HUES6 (cell line): Measurements from ENCODE around the gene TSPAN8.
"Not testable (repeated sequence)": the region's sequence is repeated elsewhere in the genome, so short reads cannot be mapped to it uniquely, and the experiment has no call there.

Experiments
- H3K27ac ChIP-seq: 2 replicates; pipeline ENCODE4 v1.7.0; 2013; ENCODE audit warnings: low read depth, mild to moderate bottlenecking, low read length, inconsistent platforms
- H3K27me3 ChIP-seq: 2 replicates; pipeline ENCODE4 v1.6.1; 2013; ENCODE audit warnings: low read length; ENCODE audit not compliant: control insufficient read depth, insufficient read depth
- H3K36me3 ChIP-seq: 2 replicates; pipeline ENCODE4 v1.6.1; 2013; ENCODE audit warnings: low read length; ENCODE audit not compliant: control insufficient read depth, insufficient read depth
- H3K4me1 ChIP-seq: 2 replicates; pipeline ENCODE4 v1.6.1; 2013; ENCODE audit warnings: low read length; ENCODE audit not compliant: control insufficient read depth, insufficient read depth
- H3K4me3 ChIP-seq: 2 replicates; pipeline ENCODE4 v1.5.1; 2013; ENCODE audit warnings: low read depth, low read length
- H3K9ac ChIP-seq: one replicate; pipeline ENCODE4 v1.6.1; 2013; ENCODE audit warnings: mild to moderate bottlenecking, low read length
- H3K9me3 ChIP-seq: 2 replicates; pipeline ENCODE4 v1.6.1; 2013; ENCODE audit warnings: low read depth, low read length; ENCODE audit not compliant: control insufficient read depth, insufficient read depth

TSPAN8 gene

DNA sequence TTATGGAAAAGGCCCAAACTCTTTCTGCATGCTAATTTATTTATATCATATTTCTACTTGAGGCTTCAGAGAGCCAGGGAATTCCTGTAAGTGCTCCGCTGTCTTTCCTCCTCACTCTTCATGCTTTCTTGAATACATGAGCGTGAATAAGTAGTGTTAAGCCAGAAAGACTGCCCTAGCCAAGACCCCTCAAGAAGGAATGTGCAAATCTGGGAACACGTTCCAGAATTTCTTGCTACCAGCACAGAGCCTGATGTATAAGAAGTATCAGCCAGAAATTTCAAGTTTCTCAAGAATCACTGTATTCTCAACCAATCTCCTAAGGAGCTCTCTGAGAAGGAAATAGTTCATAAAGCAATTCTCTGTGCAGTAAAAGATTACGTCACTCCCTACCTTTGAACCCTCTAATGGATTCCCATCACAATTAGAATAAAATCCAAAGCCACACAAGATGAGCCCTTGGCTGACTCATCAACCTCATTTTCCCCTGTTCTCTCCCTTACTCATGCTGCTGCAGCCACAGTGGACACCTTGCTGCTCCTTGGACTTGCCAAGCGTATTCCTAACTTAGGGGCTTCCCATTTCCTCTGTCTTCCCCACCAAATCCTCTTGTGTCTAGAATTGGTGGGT, 6.9 kb upstream of the TSPAN8 start:
- no peaks in the 10 kb centered on the region for H3K27me3 ChIP-seq
- H3K36me3 ChIP-seq, result no peaks in the 10 kb centered on the region
- H3K9me3 ChIP-seq, result peaks cover 8% of the 10 kb centered on the region; the same call in 1 of the 2 replicates
- no peak overlapping the region for H3K27ac ChIP-seq
- H3K4me3 ChIP-seq, result no peak overlapping the region
- H3K4me1 ChIP-seq, result no peaks in the 10 kb centered on the region
- no peak overlapping the region for H3K9ac ChIP-seq

DNA sequence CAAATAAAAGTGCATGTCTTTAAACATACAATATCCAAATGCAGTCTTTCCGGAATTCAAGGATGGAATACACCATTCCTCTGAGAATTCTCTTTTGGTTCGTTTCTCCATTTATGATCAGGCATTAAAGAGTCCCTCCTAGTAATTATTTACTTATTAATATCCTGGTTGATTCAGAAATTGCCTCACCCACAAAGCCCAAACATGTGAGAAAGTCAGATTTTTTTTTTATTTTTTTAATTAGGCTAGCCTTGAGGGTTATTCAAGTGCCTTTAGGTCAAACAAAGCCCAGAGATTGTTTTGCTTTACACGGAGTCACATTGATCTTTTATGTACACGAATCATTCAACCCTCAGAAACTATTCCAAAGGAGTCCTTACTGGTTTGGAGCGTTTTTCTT, 6.4 kb upstream of the TSPAN8 start:
- no peak overlapping the region for H3K9ac ChIP-seq
- H3K27ac ChIP-seq, result no peak overlapping the region
- no peaks in the 10 kb centered on the region for H3K36me3 ChIP-seq
- no peaks in the 10 kb centered on the region for H3K27me3 ChIP-seq
- no peaks in the 10 kb centered on the region for H3K4me1 ChIP-seq
- H3K4me3 ChIP-seq, result no peak overlapping the region
- H3K9me3 ChIP-seq, result peaks cover 8% of the 10 kb centered on the region; the same call in 1 of the 2 replicates

DNA sequence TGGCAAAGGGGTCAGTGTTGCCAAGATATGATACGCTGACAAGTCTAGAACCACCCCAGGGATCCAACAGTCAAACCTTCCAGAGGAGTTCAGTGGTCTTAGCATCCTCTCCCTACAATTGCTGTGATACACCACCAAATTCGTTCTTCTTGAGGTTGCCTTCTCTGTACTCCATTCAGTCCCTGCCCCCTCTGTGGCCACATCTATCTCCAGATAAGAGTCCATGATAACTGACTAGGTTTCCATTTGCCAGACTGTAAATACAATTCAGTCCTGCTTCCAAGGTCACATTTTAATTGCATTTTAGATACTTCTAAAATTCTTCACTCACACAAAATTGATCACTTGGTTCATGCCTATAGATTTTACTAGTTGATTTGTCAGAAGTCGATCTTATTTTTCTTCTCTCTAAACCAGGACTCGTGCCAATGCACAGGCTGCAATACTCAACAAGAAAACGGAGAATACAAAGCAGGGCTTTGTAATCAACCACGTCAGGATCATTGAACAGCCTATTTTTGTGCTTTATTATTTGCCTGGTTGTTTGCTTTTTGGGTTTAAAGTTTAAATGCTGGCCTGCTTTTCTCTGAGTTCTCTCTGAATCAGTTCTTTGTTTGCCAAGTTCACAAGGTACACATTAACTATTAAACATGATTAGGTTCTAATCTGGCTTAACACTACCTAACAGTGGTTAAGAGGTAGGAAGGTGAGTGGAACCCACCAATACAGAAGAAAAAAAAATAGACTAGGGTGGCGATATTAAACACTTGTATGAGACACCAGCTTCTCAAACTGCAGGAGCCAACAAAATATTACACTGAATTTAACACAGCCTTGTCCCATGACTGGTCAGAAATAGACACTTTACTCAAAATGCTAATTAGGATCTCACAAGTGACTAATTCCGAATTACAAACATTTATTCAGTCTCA, 5.3 kb upstream of the TSPAN8 start:
- Histone ChIP-seq H3K4me3 (no peak overlapping the region), H3K9ac (no peak overlapping the region), H3K9me3 (peaks cover 8% of the 10 kb centered on the region; the same call in 1 of the 2 replicates), H3K4me1 (peaks cover 4% of the 10 kb centered on the region), H3K27me3 (no peaks in the 10 kb centered on the region), H3K27ac (no peak overlapping the region), H3K36me3 (no peaks in the 10 kb centered on the region)

DNA sequence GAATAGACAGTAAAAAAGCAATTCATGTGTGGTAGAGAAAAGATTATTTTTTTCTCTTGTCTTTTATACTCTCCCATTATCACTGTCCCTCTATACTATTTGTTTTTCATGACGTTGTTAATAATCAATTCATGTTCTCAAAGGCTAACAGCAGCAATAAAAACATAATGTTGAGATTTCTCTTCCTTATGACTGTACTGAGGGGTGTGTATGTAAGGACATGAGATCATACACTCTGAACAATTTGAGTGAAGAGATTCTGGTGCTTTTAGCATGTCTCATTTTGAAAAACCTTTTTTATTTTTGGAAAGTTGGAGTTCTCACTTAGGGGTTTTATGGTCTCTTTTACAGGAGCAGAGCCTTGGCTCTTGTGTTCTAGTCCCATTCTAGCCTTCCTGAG, 3.8 kb upstream of the TSPAN8 start:
- Histone ChIP-seq H3K36me3 (no peaks in the 10 kb centered on the region), H3K4me1 (peaks cover 7% of the 10 kb centered on the region), H3K4me3 (no peak overlapping the region)

DNA sequence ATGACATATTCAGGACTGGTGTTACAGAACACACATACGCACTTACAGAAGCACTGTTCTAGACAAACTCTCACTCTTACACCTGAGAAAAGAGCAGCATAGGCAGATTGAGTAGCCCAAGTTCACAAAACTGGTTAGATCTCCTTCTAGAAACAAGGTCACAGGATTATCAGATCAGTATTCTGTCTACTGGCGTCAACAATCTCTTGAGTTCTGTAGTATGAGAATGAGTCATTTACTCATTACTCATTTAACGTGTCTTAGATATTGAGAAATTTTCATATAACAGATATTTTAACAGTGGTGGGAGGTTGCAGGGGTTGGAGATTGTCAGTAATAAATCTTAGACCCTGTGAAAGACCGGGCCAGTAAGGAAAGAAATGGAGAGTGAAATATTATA, 2.8 kb upstream of the TSPAN8 start:
- H3K4me3 ChIP-seq, result no peak overlapping the region
- no peak overlapping the region for H3K27ac ChIP-seq
- H3K4me1 ChIP-seq, result peaks cover 7% of the 10 kb centered on the region
- H3K9me3 ChIP-seq, result peaks cover 4% of the 10 kb centered on the region; the same call in 1 of the 2 replicates
- no peaks in the 10 kb centered on the region for H3K27me3 ChIP-seq
- H3K9ac ChIP-seq, result no peak overlapping the region
- H3K36me3 ChIP-seq, result no peaks in the 10 kb centered on the region

More for the DNA sequence above, 3.8 kb upstream of the TSPAN8 start:
- Histone ChIP-seq H3K9ac (no peak overlapping the region), H3K9me3 (peaks cover 7% of the 10 kb centered on the region; the same call in 1 of the 2 replicates), H3K27me3 (no peaks in the 10 kb centered on the region), H3K27ac (no peak overlapping the region)

DNA sequence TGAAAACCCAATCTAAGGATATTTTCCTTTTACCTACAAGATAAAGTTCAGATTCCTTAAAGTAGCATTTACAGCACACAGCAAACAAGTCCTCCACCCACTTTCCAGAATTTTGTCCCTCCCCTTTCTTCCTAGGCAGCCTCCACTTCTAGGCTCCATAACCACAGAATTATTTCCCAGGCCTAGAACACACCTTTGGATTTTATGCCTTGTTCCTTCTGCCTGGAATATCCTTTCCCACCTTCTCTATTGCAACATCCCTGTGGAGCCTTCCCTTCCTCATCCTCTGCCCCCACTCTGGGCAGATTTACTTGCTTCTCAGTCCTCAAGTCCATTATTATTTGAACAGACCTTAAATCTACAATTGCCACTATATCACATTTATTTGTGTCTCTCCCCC, 2.1 kb upstream of the TSPAN8 start:
- no peaks in the 10 kb centered on the region for H3K9me3 ChIP-seq
- no peaks in the 10 kb centered on the region for H3K27me3 ChIP-seq
- no peaks in the 10 kb centered on the region for H3K36me3 ChIP-seq
- no peak overlapping the region for H3K9ac ChIP-seq
- H3K4me3 ChIP-seq, result no peak overlapping the region
- H3K27ac ChIP-seq, result no peak overlapping the region
- H3K4me1 ChIP-seq, result peaks cover 7% of the 10 kb centered on the region

DNA sequence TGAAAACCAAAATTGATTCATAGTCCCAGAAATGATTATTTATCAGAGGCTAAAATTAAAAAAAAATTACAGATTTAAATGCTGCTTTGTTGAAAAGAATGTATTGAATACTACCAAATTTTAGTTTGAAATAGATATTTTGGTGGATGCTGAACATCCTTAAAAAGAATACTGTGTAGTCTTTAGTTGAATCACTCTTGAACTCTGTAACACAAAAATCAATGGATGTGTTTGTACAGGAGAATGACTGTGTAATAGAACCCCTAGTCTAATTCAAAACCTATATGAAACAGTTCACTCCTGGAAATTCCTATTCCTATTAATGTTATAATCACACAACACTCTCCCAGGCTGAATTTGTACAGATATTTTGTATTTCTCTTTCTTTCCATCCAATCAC, 1.5 kb upstream of the TSPAN8 start:
- Histone ChIP-seq H3K9me3 (no peaks in the 10 kb centered on the region), H3K27ac (no peak overlapping the region), H3K9ac (no peak overlapping the region), H3K36me3 (no peaks in the 10 kb centered on the region), H3K4me1 (peaks cover 7% of the 10 kb centered on the region), H3K27me3 (no peaks in the 10 kb centered on the region), H3K4me3 (no peak overlapping the region)

DNA sequence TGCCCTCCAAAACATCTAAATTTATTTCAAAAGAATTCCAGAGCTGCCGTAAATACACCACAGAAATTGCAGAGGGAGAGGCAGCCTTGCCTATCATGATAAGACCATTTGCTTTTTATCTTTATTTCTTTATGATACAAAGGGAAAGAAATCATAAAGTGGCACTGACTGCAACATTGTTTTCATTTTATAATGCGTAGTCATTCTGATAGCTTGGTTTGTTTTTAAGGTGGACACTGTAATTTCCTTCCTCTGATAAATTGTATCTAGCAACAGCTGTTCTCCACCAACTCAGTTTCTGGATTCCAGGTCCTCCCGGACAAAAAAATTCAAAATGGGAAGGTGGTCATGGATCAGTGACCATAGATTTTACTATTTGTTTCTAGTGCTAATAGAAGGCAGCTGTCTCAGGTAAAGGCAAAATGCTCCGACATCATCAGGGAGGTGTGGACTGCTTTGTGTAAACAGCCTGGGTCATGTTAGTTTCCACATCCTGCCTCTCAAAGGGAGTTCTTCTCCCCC, 623 bp upstream of the TSPAN8 start:
- H3K36me3 ChIP-seq, result no peaks in the 10 kb centered on the region

DNA sequence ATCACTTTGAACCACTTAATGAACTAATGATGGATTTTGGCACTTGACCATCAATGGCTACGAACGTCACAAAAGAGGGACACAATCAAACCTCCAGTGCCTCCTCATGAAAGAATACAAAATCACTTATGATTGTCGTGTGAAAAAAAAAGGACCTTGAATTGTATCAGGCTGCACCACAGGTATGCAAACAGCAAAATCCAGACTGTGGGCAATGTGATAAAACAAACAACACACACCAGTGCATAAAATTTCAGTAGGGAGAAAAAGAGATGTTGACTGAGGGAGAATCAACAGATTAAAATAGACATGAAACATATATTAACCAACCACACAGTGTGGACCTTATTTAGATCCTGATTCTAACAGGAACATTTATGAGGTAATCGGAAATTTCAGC, 2.6 kb downstream of the TSPAN8 start:
- peaks cover 4% of the 10 kb centered on the region for H3K9me3 ChIP-seq
- H3K9ac ChIP-seq, result no peak overlapping the region
- no peaks in the 10 kb centered on the region for H3K27me3 ChIP-seq
- no peaks in the 10 kb centered on the region for H3K36me3 ChIP-seq
- H3K4me1 ChIP-seq, result peaks cover 7% of the 10 kb centered on the region
- no peak overlapping the region for H3K27ac ChIP-seq
- H3K4me3 ChIP-seq, result no peak overlapping the region

More for the DNA sequence above, 623 bp upstream of the TSPAN8 start:
- H3K4me3 ChIP-seq, result no peak overlapping the region
- H3K4me1 ChIP-seq, result peaks cover 7% of the 10 kb centered on the region
- no peak overlapping the region for H3K9ac ChIP-seq
- no peak overlapping the region for H3K27ac ChIP-seq
- H3K9me3 ChIP-seq, result no peaks in the 10 kb centered on the region
- no peaks in the 10 kb centered on the region for H3K27me3 ChIP-seq

DNA sequence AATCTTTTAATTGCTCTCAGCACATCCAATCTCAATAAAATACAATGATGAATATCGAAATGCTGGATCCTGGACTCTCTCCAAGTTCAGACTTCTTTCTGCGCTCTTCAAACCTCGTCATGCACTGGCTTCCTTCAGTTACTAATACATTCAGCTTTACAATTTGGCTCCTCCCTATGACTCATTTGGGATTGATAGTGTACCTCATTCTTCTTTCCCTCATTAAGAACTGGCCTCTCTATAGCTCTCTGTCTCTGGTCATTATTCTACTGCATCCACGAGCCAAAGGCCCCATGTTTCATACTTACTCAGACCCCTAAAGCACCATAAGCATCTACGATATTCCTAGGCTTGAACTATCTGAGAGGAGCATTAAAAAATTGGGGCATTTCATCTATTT, 4.9 kb downstream of the TSPAN8 start:
- Histone ChIP-seq H3K4me3 (no peak overlapping the region), H3K9ac (no peak overlapping the region), H3K27ac (no peak overlapping the region)

DNA sequence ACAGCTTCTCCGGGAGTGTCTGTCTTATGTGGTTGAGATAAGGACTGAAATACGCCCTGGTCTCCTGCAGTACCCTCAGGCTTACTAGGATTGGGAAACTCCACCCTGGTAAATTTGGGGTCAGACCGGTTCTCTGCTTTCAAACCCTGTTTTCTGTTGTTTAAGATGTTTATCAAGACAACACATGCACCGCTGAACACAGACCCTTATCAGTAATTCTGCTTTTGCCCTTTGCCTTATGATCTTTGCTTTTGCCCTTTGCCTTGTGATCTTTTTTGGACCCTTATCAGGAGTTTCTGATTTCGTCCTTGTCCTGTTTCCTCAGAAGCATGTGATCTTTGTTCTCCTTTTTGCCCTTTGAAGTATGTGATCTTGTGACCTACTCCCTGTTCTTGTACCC, 7.8 kb downstream of the TSPAN8 start:
- not testable (repeated sequence) for H3K36me3 ChIP-seq, H3K9me3 ChIP-seq, H3K9ac ChIP-seq, H3K4me1 ChIP-seq, H3K27ac ChIP-seq, H3K4me3 ChIP-seq, H3K27me3 ChIP-seq

More for the DNA sequence above, 4.9 kb downstream of the TSPAN8 start:
- H3K9me3 ChIP-seq, result peaks cover 8% of the 10 kb centered on the region
- H3K36me3 ChIP-seq, result no peaks in the 10 kb centered on the region
- no peaks in the 10 kb centered on the region for H3K27me3 ChIP-seq
- H3K4me1 ChIP-seq, result 0 out of 2 replicates have a peak, but pooled peaks cover 1% of the 10 kb centered on the region
